ENCODE measurements around the gene ARNT2.

Gene ARNT2

GRCh38 chr15:80414546-80415357 lies 10.6 kb downstream of the ARNT2 start:
- no peak for DNase-seq

DNA sequence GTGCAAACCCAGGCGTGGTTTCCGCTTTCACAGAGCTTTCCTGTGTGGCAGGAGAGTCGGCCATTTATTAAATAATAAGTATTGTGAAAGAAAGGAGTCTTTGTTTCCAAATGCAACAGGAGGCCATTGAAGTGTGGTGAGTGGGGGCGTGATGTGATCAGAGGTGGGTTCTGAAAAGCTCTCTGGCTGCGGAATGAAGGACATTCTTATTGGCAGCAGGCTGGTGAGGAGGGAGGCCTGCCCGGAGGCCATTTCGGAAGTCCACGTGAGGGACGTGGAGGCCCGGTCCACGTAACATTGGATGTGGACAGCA lies 11.1 kb downstream of the ARNT2 start:
- no peak for DNase-seq

DNA sequence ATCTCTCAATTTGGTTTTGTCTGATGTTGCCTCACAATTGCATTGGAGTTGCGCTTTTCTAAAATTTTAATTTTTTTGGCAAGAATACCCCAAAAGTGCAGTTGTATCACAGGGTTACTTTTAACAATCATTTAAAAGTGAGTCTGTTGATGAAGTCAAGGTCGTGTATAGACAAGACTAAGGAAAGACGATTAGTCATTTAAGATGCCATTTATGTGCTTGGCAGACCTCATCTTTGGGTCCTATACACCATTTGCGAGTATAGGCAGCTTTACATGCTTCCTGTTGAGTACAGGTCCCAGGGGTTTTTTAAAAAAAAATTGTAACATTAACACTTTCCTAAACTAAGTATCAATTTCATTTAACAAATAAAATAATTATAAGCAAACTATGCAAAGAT lies 12.5 kb downstream of the ARNT2 start:
- no peak for DNase-seq

- DNase-seq = no peak
Observed at GRCh38 chr15:80418892-80419537, 14.8 kb downstream of the ARNT2 start.

- DNase-seq = no peak
Observed at GRCh38 chr15:80419546-80419945, 15.4 kb downstream of the ARNT2 start.

- DNase-seq = no peak
Observed at GRCh38 chr15:80420658-80421057, 16.5 kb downstream of the ARNT2 start.

- no peak for DNase-seq
Observed at GRCh38 chr15:80423215-80423614, 19.0 kb downstream of the ARNT2 start.

DNA sequence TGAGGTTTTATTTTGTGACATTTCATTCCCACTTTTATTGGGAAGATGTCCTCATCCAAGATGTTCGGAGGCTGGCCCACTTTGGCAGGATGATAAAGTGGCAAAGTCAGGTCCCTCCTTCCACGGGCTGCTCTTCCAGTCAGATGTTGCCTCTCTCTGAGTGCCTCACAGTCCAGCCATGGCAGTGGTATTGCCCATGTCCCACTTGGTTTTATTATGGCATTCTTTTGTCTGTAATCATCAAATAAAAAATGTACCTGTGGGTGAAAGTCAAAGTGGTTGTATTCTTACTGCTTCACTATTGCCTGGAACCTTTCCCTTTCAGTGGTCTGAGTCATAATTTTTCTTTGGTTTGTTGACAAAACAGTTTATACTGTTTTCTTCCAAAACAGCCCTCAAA lies 20.2 kb downstream of the ARNT2 start:
- DNase-seq = no peak

DNA sequence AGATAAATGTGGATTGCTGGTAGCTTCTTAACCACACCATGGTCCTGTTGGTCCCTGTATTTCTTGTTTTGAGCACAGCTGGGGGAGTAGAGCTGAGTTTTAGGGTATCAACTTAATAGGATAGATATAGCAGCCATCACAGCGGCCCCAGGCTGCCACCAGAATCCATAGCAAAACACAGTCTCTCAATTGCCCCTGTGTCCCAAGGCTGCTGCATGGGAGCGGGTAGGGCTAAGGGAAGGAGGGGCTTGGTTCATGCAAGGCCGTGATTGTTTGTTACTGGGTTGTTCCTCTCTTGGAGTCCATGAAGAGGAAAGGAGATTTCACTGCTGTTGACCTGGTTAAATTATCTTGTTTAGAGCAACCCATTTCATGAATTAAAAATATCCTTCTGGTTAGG lies 22.1 kb downstream of the ARNT2 start:
- DNase-seq = no peak

- DNase-seq = no peak
Observed at GRCh38 chr15:80429964-80430363, 25.8 kb downstream of the ARNT2 start.

DNA sequence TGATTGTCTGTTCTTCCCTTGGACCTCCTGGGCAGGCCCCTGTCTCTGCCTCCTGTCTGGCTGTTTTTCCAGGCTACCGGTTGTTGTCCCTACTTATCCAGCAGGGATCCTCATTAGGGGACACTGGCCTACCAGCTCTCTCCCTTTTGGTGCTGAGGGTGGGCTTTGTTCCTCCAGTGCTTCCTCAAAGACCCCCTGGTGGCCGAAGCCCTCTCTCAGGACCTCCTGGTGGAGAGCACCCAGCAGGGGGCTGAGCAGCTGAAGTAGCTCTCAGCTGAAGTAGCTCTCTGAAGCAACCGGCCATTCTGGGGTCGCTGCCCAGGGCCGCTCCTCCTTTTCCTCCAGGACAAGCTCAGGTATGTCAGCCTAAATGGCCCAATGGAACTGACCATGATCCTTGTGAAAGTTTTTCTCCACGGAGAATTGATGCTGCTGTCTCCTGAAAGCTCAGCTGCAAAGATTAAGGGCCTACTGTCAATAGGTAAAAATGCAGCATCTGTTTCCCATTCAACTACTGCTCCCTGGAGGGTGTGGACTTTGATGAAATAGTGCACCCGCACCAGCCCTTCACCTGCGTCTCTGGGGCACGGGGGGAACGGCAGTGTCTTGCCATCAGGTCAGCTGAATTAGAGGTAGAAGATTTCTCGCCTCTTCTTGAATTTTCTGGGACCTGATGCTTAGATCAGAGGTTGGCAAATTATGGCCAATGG lies 27.6 kb downstream of the ARNT2 start:
- DNase-seq = no peak

- DNase-seq = no peak
Observed at GRCh38 chr15:80432345-80432702, 28.1 kb downstream of the ARNT2 start.

- DNase-seq = no peak
Observed at GRCh38 chr15:80433836-80434235, 29.7 kb downstream of the ARNT2 start.

DNA sequence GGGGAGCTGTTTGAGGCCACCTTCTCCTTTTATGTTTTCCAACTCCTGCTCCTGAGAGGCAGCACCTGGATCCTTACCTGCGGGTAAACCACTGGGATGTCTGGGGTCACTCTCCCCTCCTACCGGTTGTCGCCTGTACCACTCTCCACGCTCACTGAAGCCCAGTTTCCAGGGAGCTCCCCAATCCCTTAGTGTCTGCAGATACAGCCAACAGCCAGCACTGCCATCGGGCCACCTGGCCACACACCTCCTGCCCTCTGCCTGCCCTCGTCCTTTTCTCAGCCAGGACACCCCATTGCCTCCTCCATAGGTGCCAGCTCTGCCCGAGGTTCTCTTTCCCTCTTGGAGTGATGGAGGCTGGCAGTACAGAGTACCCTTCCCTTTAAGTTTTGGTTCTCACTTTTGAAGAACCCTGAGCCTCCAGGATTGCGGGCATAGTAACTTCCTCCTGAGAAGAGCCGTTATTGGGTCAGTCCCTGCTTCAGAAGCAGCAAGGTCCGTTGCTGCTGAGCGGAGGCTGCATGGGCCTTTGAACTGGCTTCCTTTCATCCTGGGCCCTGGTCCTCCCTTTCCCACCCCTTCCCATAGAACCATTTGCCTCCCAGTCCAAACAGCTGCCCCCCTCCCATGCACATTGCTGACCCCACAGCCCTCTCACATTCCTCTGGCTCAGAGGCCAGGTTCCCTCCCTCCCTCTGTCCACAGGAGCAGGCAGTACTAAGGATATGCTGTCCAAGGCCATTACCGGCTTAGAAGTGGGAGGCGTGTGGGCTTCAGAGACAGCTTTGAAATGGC lies 30.9 kb downstream of the ARNT2 start:
- no peak for DNase-seq

DNA sequence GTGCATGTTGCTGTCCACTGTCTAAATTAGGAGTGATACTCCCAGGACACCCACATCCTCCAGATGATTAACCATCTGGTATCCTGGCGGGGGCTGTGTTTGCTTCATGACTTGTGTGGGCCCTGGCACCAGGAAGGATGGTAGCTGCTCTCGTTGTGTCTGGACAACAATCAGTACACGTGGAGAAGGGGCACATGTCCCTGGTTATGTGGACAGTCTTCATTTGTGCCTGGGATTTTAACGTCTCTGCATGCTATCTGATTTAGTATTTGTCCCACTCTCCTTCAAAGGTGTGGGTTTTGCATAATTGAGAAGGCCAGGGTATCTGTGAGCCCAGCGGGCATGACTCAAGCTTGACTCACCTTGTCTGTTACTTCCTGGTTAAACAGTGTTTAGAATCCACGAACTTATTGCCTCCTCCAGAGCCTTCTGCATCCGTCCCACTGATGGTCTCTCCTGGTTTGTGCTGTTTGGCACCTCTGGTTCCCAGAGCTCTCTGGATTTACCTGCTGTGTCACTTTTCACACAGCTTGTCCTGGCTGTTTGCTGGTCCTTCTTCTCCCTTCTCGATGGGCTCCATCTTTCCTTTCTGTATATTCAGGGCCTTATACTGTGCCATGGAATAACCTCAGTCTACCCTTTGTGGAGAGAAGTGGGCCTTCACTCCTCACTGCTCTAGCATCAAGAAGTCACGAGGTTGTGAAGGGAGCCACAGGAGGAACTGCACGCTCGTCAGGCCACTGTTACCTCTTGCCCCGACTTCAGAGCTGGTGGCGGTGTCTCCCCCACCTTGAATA lies 32.5 kb downstream of the ARNT2 start:
- DNase-seq = no peak

- no peak for DNase-seq
Observed at GRCh38 chr15:80437334-80437891, 33.2 kb downstream of the ARNT2 start.

DNA sequence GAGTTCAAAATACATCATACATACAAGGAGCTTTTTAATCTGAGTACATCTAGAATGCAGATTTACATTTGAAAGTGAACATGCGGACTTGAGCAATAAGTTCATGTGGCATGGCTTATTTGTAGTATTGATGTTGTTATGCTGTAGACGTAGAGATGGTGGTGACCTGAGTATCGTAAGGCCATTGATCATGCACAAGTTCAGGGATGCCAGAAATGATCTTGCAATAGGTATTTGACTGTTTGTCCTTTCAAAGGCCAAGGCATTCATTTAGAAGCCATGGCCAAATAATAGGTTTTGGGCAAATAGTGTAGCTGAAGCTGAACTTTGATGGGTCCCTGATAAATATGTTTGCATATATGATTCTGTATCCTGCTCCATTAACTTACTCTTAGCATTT lies 35.0 kb downstream of the ARNT2 start:
- no peak for DNase-seq

GRCh38 chr15:80440024-80440423 lies 35.8 kb downstream of the ARNT2 start:
- no peak for DNase-seq

GRCh38 chr15:80441041-80441440 lies 36.9 kb downstream of the ARNT2 start:
- no peak for DNase-seq

DNA sequence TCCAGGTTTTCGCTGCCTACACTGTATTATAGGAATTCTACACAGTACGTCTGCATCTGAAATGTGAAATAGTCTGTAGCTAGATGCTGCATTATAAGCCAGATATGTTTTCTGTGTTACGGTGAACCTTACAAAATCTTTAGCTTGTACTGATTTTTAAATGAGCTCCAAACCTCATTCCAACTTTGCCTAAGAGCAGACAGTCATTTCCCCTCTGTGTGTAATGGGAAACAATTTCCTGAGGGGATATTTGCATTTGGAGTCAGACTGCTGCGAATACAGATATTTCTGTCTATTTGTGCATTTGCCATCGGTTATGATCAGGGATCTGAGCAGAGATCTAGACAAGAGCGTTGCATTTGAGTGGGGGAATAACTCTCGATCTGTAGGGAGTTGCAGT lies 37.5 kb downstream of the ARNT2 start:
- no peak for DNase-seq

- DNase-seq = no peak
Observed at GRCh38 chr15:80442728-80443403, 38.7 kb downstream of the ARNT2 start.
